LNCaP clone FGC (cell line): ENCODE measurements around the gene KCNN4.
"Not testable (repeated sequence)": the region's sequence is repeated elsewhere in the genome, so short reads cannot be mapped to it uniquely, and the experiment has no call there.

Source experiments
- DNase-seq: peaks from one replicate; pipeline ENCODE4 v3.0.0-alpha.2; 2011; ENCODE audit warnings: low read depth
- H3K4me3 ChIP-seq: 2 replicates; pipeline ENCODE4 v1.5.1; 2011; ENCODE audit warnings: mild to moderate bottlenecking, low read depth, low read length, control low read depth
- TF ChIP-seq, protein P1 (sequence below): IDR thresholded peaks from 2 replicates; pipeline ENCODE4 v1.5.1; 2012; ENCODE audit warnings: mild to moderate bottlenecking; ENCODE audit not compliant: control insufficient read depth, insufficient read depth; ENCODE audit errors: extremely low read depth

Gene KCNN4

DNA sequence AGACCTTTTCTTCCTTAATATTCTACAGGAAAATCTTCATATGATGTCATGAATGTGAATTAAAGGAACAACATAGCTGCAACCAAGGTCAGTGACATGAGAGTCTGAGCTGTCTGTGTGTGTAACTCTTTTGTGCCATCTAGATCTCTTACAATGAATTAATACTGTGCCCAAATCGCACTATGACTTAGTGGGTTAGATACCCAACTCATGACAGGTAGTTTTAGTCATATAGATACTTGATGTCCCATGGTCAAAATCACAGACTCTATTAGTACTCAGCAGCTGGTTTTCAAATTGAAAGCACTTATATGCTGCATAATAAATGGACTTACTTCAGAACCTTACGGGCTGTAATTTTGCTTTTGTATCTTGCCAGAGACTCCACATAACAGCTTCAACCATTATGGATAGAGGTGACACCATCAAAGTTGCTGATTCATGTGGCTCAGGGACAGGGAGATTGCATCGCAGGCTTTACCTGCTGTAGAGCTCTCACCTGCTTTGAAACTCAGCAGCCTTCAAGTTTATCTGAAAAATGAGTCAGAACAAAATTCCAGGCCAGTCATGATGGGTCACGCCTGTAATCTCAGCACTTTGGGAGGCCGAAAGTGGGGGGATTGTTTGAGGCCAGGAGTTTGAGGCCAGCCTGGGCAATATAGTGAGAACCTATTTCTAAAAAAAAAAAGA is 34.0 kb upstream of the KCNN4 start:
- no peak overlapping the region for H3K4me3 ChIP-seq
- TF ChIP-seq, protein P1, sequence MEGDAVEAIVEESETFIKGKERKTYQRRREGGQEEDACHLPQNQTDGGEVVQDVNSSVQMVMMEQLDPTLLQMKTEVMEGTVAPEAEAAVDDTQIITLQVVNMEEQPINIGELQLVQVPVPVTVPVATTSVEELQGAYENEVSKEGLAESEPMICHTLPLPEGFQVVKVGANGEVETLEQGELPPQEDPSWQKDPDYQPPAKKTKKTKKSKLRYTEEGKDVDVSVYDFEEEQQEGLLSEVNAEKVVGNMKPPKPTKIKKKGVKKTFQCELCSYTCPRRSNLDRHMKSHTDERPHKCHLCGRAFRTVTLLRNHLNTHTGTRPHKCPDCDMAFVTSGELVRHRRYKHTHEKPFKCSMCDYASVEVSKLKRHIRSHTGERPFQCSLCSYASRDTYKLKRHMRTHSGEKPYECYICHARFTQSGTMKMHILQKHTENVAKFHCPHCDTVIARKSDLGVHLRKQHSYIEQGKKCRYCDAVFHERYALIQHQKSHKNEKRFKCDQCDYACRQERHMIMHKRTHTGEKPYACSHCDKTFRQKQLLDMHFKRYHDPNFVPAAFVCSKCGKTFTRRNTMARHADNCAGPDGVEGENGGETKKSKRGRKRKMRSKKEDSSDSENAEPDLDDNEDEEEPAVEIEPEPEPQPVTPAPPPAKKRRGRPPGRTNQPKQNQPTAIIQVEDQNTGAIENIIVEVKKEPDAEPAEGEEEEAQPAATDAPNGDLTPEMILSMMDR = no peak
- no peak for DNase-seq

DNA sequence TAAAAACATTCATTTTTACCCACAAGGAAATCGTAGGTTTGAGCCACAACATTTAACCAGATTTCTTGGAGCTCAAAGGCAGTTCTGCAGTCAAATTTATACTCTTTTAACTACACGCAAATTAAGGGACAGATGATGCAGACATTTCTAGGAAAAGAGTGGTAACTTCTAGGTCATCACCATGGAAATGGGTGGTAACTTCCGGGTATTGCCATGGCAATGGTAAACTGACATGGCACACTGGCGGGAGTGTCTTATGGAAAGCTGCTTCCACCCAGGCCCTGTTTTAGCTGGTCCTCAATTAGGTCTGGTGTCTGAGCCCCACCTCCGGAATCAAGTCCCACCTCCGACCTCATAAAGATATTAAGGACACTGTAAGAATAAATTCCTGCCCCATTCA is 31.9 kb upstream of the KCNN4 start:
- DNase-seq = no peak
- TF ChIP-seq, protein P1 = no peak
- no peak overlapping the region for H3K4me3 ChIP-seq

DNA sequence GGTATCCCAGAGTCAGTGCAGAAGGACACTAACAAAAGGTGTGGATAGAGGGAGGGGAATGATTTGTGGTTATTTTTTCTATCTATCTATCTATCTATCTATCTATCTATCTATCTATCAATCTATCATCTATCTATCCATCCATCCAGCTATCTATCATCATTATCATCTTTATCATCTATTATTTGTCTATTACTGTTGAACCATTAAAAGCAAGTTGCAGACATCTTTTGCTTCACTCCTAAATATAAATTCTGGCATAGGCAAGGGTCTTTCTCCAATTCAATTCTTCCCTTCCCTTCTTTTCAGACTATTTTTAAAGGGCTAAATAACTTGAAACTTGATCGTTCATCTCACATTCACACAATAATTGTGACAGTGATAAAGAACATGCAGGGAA is 31.5 kb upstream of the KCNN4 start:
- no peak for DNase-seq
- TF ChIP-seq, protein P1 = no peak
- H3K4me3 ChIP-seq = no peak overlapping the region

DNA sequence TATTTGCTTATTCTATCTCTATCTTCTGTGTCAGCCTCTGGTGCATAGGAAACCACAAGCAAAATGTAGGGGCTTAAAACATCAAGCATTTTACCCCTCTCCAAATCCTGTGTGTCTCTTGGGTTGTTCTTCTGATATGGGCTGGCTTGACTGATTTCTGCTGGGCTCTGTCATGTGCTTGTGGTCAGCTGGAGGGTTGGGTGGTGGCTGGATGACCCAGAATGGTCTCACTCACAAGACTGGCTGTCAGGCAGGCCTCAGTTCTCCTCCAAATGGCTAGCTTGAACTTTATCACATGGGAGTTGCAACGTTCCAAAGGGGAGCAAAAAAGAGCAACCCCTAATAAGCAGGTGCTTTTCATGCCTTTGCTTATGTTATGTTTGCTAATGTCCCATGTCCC is 31.1 kb upstream of the KCNN4 start:
- no peak overlapping the region for H3K4me3 ChIP-seq
- TF ChIP-seq, protein P1 = no peak
- DNase-seq = no peak

DNA sequence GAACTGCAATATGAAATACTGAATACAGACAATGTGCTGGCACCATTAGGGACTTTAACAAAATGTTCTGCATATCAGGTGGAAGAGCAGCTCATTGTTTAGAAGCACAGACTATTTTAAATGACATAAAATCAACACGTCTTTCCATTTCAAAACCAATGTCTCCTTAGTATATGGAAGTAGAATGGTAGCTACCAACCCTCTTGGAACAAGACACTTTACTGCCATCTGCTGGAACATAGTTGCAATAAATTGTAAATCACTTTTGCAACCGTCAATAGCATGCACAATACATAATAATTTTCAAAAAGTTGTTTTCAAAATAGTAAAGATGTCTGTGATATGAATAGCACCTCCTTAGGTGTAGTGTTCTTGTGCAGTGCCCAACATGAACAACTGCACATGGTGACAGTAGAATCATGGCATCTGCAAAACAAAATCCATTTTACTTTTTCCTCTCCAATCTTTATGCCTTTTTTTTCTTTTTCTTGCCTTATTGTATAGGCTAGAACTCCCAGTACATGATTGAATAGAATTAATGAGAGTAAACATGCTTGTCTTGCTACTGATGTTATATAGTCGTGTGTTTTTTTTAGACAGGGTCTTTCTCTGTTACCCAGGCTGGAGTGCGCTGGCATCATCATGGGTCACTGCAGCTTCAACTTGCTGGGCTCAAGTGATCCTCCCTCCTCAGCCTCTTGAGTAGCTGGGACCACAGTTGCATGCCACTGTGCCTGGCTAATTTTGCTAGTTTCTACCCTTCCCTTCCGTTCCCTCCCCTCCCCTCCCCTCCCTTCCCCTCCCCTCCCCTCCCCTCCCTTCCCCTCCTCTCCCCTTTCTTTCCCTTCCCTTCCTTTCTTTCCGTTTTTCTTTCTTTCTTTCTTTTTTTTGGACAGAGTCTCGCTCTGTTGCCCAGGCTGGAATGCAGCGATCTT is 29.3 kb upstream of the KCNN4 start:
- TF ChIP-seq, protein P1 = peak; percentile 41
- no peak for DNase-seq
- no peak overlapping the region for H3K4me3 ChIP-seq

DNA sequence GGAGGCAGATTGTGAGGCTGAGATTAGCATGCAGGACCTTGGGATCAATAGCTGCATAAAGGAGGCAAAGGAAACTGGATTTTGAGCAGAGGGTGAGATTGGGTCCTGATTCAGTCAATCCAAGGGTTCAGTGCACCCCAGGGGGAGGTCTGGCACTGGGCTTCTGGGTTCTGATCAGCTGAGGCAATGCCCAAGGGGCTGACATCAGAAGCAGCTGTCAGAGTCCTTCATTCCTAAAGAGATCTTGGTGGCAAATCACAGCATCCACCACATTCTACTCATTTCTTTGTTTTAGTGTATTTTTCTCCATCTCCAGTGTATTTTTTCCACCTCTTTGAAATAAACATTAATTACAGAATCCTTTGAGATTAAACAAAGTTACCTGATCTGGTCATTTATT is 26.9 kb upstream of the KCNN4 start:
- no peak for DNase-seq
- no peak overlapping the region for H3K4me3 ChIP-seq
- TF ChIP-seq, protein P1 = no peak

DNA sequence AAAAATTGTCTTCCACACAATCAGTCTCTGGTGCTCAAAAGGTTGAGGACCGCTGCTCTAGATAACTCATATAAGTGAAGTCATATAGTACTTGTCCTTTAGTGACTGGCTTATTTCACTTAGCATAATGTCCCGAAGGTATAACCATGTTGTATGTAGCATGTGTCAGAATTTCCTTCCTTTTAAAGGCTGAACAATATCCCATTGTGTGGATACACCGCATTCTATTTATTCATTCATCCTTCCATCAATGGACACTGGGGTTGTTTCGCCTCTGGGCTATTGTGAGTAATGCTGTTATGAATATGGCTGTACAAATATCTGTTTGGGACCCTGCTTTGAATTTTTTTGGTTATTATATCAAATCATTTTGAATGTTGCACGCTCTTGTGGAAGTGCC is 26.1 kb upstream of the KCNN4 start:
- H3K4me3 ChIP-seq = no peak overlapping the region
- no peak for DNase-seq

DNA sequence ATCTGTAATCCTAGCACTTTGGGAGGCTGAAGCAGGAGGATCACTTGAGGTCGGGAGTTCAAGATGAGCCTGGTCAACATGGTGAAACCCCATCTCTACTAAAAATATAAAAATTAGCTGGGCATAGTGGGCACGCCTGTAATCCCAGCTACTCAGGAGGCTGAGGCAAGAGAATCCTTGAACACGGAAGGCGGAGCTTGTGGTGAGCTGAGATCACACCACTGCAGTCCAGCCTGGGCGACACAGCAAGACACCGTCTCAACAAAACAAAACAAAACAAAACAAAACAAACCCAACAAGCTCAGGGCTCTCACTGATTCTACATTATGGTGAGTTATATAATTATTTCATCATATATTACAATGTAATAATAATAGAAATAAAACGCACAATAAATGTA is 25.6 kb upstream of the KCNN4 start:
- not testable (repeated sequence) for DNase-seq, H3K4me3 ChIP-seq

More for the DNA sequence above, 26.1 kb upstream of the KCNN4 start:
- TF ChIP-seq, protein P1 = no peak
